Stimulated activated naive B cell treated with anti-CD40 and anti-IgM and Interleukin-4, amounts not matched to agents 10 μg/mL and 1 μg/mL and 100 μg/mL, for 72 hours (primary cell): Measurements from ENCODE around the gene OR2T11.
"Not testable (repeated sequence)": the region's sequence is repeated elsewhere in the genome, so short reads cannot be mapped to it uniquely, and the experiment has no call there.

Source experiments
- ATAC-seq, 2 donors: fragments of 150-1000 bp; cut with Tn5 transposase; replicated peaks; 2 replicates each; pipeline ENCODE4 v1.10.0; 2021; ENCODE audit warnings: moderate library complexity in 1 of 2
- DNase-seq: peaks from one replicate; pipeline ENCODE4 v3.0.0; 2021
- H3K27ac Mint-ChIP-seq: one replicate; pipeline ENCODE4 v1.8.0; 2022; ENCODE audit warnings: mild to moderate bottlenecking, mixed read lengths
- H3K27me3 Mint-ChIP-seq, 2 donors: one replicate each; pipeline ENCODE4 v1.8.0; 2022; ENCODE audit warnings: mixed read lengths in 2 of 2
- H3K36me3 Mint-ChIP-seq, 2 donors: one replicate each; pipeline ENCODE4 v1.8.0; 2022; ENCODE audit warnings: mixed read lengths in 2 of 2, mild to moderate bottlenecking in 1 of 2
- H3K4me1 Mint-ChIP-seq, 2 donors: one replicate each; pipeline ENCODE4 v1.8.0; 2022; ENCODE audit warnings: mixed read lengths in 2 of 2, mild to moderate bottlenecking in 1 of 2
- H3K4me3 Mint-ChIP-seq, 2 donors: one replicate each; pipeline ENCODE4 v1.8.0; 2022; ENCODE audit warnings: mild to moderate bottlenecking in 2 of 2, mixed read lengths in 2 of 2, moderate library complexity in 1 of 2
- H3K9me3 Mint-ChIP-seq, 2 donors: one replicate each; pipeline ENCODE4 v1.8.0; 2022; ENCODE audit warnings: mixed read lengths in 2 of 2, mild to moderate bottlenecking in 1 of 2

Gene OR2T11

GRCh38 chr1:248634991-248635390, at the start of gene OR2T11:
Gene OR2T11 (minus strand): TSS chr1:248635091. CDS start chr1:248627128, 7,963 bp downstream.
- not testable (repeated sequence) for H3K4me3 Mint-ChIP-seq, H3K27ac Mint-ChIP-seq, ATAC-seq, H3K4me1 Mint-ChIP-seq, H3K9me3 Mint-ChIP-seq, DNase-seq, H3K27me3 Mint-ChIP-seq, H3K36me3 Mint-ChIP-seq

- Mint-ChIP-seq H3K27me3 (peaks cover 5 to 17% of the 10 kb centered on the region in 2 donors), H3K9me3 (no peaks in the 10 kb centered on the region), H3K36me3 (peaks cover 0 to 2% of the 10 kb centered on the region in 2 donors), H3K27ac (no peak overlapping the region), H3K4me1 (peaks cover 2 to 6% of the 10 kb centered on the region in 2 donors), H3K4me3 (no peak overlapping the region)
- ATAC-seq (no peak), DNase-seq (no peak)
Observed at GRCh38 chr1:248681651-248682050, 46.8 kb upstream of the OR2T11 start.

DNA sequence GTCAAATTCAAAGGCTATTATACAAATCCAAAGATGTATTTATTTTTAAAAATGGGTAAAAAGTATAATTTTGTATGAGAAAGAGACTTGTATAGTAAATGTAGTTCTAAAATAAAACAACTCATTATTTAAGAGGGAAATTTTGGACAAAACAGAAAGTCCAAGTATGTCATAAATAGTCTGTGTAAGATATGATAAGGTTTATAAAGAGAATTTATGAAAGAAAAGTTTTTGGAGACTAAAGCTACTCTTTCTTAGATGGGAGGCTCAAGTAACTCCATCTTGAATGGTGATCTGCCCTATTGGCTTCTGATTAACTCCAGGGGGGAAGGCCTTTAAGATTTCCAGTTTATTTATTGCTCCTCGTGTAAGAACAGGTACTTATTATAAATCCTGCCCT, 35.1 kb upstream of the OR2T11 start:
- H3K4me1 Mint-ChIP-seq, result no peaks in the 10 kb centered on the region
- H3K4me3 Mint-ChIP-seq, result no peak overlapping the region
- no peak overlapping the region for H3K27ac Mint-ChIP-seq
- peaks cover 0 to 3% of the 10 kb centered on the region in 2 donors for H3K9me3 Mint-ChIP-seq
- H3K27me3 Mint-ChIP-seq, result no peaks in the 10 kb centered on the region
- DNase-seq (no peak), ATAC-seq (no peak)
- H3K36me3 Mint-ChIP-seq, result no peaks in the 10 kb centered on the region

DNA sequence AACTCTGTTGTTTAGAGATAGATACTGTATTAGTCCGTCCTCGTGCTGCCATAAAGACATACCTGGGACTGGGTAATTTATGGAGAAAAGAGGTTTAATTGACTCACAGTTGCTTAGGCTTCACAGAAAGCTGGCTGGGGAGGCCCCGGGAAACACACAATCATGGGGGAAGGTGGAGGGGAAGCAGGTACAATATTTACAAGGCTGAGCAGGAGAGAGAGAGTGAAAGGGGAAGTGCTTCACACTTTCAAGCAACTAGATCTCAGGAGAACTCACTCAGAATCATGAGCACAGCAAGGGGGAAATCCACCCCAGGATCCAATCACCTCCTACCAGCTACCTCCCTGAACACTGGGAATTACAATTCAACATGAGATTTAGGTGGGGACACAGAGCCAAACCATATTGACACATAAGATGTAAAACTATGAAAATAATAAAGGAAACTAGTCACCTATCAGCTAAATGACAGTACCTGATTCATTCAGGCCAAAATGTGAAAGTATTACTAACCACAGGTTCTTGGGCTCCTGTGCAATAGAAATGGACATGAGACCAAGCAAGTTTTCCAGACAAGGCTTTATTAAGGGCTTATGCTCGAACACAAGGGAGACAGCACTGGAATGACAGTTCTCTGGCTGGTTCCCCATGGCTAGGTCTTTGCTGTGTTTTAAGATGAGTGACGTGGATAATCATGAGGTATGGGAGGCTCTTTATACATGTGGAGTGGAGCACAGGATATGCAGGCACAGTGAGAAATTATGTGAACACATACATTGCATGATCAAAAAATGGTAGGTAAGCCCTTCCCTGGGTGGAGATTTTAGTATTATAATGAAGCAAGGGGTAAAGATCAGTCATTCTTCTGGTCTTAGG, 28.8 kb upstream of the OR2T11 start:
- ATAC-seq (peak; percentile 98), DNase-seq (peak; percentile 47)
- not testable (repeated sequence) for H3K9me3 Mint-ChIP-seq, H3K27me3 Mint-ChIP-seq, H3K36me3 Mint-ChIP-seq
- Mint-ChIP-seq H3K4me1 (peaks cover 27 to 43% of the 10 kb centered on the region in 2 donors), H3K27ac (peak overlapping the region; percentile 60), H3K4me3 (peak overlapping the region in 1 of 2 donors; percentile 5)

DNA sequence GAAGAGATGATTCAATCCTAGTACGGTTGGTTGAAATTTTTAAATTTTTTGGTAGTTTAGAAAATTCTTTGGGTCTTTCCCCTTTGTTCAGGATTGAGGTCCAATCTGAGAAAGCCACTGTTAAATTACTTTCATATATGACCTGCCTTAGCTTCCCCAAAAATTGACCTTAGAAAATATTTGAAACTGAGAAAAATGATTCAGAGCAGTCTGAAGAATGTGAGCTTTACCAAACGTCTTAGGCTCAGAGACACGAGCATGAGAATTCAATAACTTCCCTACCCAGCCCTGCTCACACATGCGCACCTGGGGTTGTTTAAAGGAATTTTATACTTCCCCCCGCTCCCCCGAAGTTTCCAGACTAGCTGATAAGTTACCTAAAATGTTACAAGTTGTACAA, 21.9 kb upstream of the OR2T11 start:
- H3K36me3 Mint-ChIP-seq, H3K27me3 Mint-ChIP-seq, H3K9me3 Mint-ChIP-seq, H3K4me3 Mint-ChIP-seq, H3K27ac Mint-ChIP-seq, DNase-seq: not testable (repeated sequence)
- peak; percentile 82 to 90 for ATAC-seq
- peaks cover 14 to 24% of the 10 kb centered on the region in 2 donors for H3K4me1 Mint-ChIP-seq

GRCh38 chr1:248655354-248655753, 20.5 kb upstream of the OR2T11 start, which contains the start of gene OR2T27:
Gene OR2T27 (minus strand): TSS chr1:248655528. CDS start chr1:248650884, 4,644 bp downstream.
- not testable (repeated sequence) for H3K27ac Mint-ChIP-seq, H3K4me3 Mint-ChIP-seq, H3K9me3 Mint-ChIP-seq, H3K27me3 Mint-ChIP-seq, H3K36me3 Mint-ChIP-seq, DNase-seq
- peaks cover 11 to 18% of the 10 kb centered on the region in 2 donors for H3K4me1 Mint-ChIP-seq
- peak in 1 of 2 donors; percentile 42 for ATAC-seq

DNA sequence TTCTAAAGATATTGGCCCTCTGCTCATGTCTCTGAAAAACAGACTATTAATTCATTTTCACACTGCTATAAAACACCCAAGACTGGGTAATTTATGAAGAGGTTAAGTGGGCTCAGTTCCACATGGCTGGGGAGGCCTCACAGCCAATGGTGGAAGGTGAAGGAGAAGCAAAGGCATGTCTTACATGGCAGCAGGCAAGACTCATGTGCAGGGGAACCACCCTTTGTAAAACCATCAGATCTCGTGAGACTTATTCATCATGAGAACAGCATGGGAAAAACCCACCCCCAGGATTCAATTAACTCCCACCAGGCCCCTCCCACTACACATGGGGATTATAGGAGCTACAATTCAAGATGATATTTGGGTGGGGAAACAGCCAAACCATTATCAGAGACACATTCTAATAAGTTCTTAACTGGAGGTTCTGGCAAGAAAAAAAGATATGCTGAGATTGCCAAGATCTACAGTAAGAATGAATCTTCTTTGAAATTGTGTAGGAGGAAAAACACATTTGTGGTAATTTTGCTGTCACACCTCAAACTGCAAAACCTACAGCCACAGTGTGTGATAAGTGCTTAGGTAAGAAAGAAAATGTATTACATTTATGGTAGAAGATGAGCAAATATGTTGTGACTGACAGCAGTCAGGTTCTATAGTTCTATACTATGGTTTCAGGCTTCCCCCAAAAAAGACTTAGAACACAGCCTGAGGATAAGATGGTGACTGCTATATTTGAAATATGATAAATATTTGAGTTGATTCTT, 14.1 kb upstream of the OR2T11 start:
- H3K4me1 Mint-ChIP-seq, result peaks cover 8 to 11% of the 10 kb centered on the region in 2 donors
- not testable (repeated sequence) for H3K27me3 Mint-ChIP-seq, H3K4me3 Mint-ChIP-seq, H3K36me3 Mint-ChIP-seq, H3K27ac Mint-ChIP-seq, DNase-seq, H3K9me3 Mint-ChIP-seq, ATAC-seq

DNA sequence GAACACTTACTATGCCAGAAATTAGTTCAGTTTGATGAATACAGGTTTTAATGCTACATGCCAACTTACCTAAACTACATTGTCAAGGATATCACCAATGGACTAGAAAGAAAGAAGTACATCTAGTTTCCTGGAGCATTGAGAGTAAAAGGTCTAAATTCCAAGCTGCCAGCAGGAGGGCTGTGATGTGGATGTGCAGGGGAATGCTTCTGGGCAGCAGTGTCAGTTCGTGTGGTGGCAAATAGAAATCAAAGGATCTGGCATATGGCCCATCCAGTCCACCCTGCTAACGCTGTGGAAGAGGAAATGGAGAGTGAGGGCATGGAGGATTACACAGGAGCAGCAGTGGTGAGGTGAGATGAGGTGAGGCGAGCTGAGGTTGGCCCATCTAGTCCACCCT, 10.3 kb upstream of the OR2T11 start, which contains the start of gene OR2T35:
OR2T35 (minus strand) TSS at position 101 of the 400 bp plus-strand sequence. CDS start 6,020 bp downstream, outside the sequence.
- peaks cover 8 to 11% of the 10 kb centered on the region in 2 donors for H3K4me1 Mint-ChIP-seq
- not testable (repeated sequence) for H3K27me3 Mint-ChIP-seq, ATAC-seq

GRCh38 chr1:248642971-248643651, 8.2 kb upstream of the OR2T11 start:
- peaks cover 7 to 11% of the 10 kb centered on the region in 2 donors for H3K4me1 Mint-ChIP-seq
- not testable (repeated sequence) for H3K4me3 Mint-ChIP-seq, H3K9me3 Mint-ChIP-seq, H3K27me3 Mint-ChIP-seq, H3K36me3 Mint-ChIP-seq, H3K27ac Mint-ChIP-seq, DNase-seq
- ATAC-seq, result peak; percentile 93 to 95

More for the DNA sequence above, 10.3 kb upstream of the OR2T11 start, which contains the start of gene OR2T35:
- DNase-seq, H3K36me3 Mint-ChIP-seq, H3K4me3 Mint-ChIP-seq, H3K9me3 Mint-ChIP-seq: not testable (repeated sequence)
- peak within 1 kb of the TSS; percentile 2 for H3K27ac Mint-ChIP-seq

- H3K36me3 Mint-ChIP-seq, ATAC-seq, DNase-seq, H3K9me3 Mint-ChIP-seq, H3K27ac Mint-ChIP-seq, H3K27me3 Mint-ChIP-seq: not testable (repeated sequence)
- H3K4me1 Mint-ChIP-seq, result peaks cover 7 to 11% of the 10 kb centered on the region in 2 donors
- H3K4me3 Mint-ChIP-seq, result peak overlapping the region in 1 of 2 donors; percentile 29
Observed at GRCh38 chr1:248641583-248641982, 6.7 kb upstream of the OR2T11 start.

DNA sequence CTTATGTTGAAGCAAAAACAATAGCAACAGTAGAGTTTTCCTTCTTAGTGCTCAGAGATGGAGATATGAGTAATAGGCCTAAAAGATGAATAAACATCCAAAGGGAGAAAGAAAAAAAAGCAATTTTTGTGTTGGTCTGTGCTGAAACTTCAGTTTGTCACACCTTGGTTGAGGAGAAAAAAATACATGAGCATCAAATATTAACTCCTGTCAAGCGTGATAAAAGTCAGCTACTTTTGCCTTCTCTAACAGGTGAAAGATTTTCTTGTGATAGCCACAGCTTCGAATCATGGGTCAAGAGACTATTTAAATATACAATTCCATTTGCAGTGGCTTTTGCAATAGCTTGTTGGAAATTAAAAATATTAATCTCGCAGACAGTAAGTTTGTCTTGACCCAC, 6.0 kb upstream of the OR2T11 start:
- ATAC-seq, result peak in 1 of 2 donors; percentile 26
- H3K4me3 Mint-ChIP-seq, DNase-seq, H3K27me3 Mint-ChIP-seq, H3K27ac Mint-ChIP-seq, H3K9me3 Mint-ChIP-seq, H3K36me3 Mint-ChIP-seq: not testable (repeated sequence)
- H3K4me1 Mint-ChIP-seq, result peaks cover 7 to 11% of the 10 kb centered on the region in 2 donors

GRCh38 chr1:248639652-248640051, 4.8 kb upstream of the OR2T11 start:
- H3K27ac Mint-ChIP-seq, H3K9me3 Mint-ChIP-seq, H3K4me3 Mint-ChIP-seq, DNase-seq, H3K4me1 Mint-ChIP-seq, H3K27me3 Mint-ChIP-seq, ATAC-seq, H3K36me3 Mint-ChIP-seq: not testable (repeated sequence)

- DNase-seq, H3K9me3 Mint-ChIP-seq, H3K4me3 Mint-ChIP-seq: not testable (repeated sequence)
Observed at GRCh38 chr1:248636612-248637011, 1.7 kb upstream of the OR2T11 start.

More at GRCh38 chr1:248636612-248637011, 1.7 kb upstream of the OR2T11 start:
- not testable (repeated sequence) for H3K36me3 Mint-ChIP-seq, H3K27ac Mint-ChIP-seq, H3K27me3 Mint-ChIP-seq, H3K4me1 Mint-ChIP-seq, ATAC-seq
